ENCODE data around the gene PAAF1. TPM values are rescaled to one million over a fixed set of nuclear protein-coding genes. Genes with fewer than 3 reads are reported as not detected.

The PAAF1 gene
- total and polyA plus RNA-seq, 2 experiments from 2014 or later = 13.6 to 18.1 TPM

DNA sequence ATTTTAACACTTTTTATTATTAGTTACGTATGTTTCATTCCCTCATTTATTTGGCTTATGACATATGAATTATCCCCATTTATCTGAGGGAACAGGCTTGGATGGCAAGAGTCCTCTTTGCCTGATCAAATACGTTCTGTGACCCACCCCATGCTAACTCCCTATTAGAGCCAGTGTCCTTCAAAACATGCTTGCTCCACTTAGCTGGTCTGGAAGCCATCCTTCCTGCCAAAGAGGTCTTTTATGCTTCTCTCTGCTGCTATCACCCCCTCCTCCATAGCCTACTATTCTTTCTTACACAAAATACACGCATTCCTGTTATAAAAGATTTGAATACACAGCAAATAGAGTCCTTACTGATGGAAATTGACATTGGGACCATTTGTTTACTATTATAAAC lies 6.5 kb upstream of the PAAF1 start:
- Histone ChIP-seq H4K20me1 (replicated peaks; ENCODE audit: insufficient read depth) (peaks cover 14% of the 10 kb centered on the region), H2AFZ (no peak overlapping the region), H3K27ac (ENCODE audit: low read depth) (0 out of 2 replicates have a peak overlapping the region, but pooled peaks have one; percentile 6), H3K36me3 (ENCODE audit: insufficient read depth) (peaks cover 21% of the 10 kb centered on the region), H3F3A (replicated peaks; ENCODE audit: low read depth) (peaks cover 8% of the 10 kb centered on the region), H3K9me2 (ENCODE audit: insufficient read depth) (no peaks in the 10 kb centered on the region), H3K4me2 (peak overlapping the region; percentile 9; the same call in 1 of the 2 replicates), H3K4me1 (ENCODE audit: insufficient read depth) (peaks cover 17% of the 10 kb centered on the region), H3K79me2 (replicated peaks; ENCODE audit: insufficient read depth) (peaks cover 19% of the 10 kb centered on the region), H3K27me3 (ENCODE audit: insufficient read depth) (no peaks in the 10 kb centered on the region), H3K4me3 (no peak overlapping the region)
- H3K36me3 Mint-ChIP-seq (ENCODE audit: low read depth) = peaks cover 41% of the 10 kb centered on the region
- H3K4me1 Mint-ChIP-seq = peaks cover 12% of the 10 kb centered on the region
- DNase-seq (ENCODE audit: low spot score) (no peak), ATAC-seq (peak; percentile 34; the same call in 2 of the 3 replicates)
- peak overlapping the region; percentile 31; the same call in 1 of the 2 replicates for H3K27ac Mint-ChIP-seq
- no peaks in the 10 kb centered on the region for H3K9me3 Mint-ChIP-seq
- TF ChIP-seq JUNB (IDR thresholded peaks at IDR 0.05; ENCODE audit: unreplicated experiment) (no peak), EZH2phosphoT487 (IDR thresholded peaks at IDR 0.05; ENCODE audit: unreplicated experiment) (no peak), EZH2 (IDR thresholded peaks at IDR 0.05; ENCODE audit: low read depth, unreplicated experiment) (no peak), ZNF331 (CRISPR knock-in tag; IDR thresholded peaks at IDR 0.05; ENCODE audit: low read depth) (no peak)
- TF ChIP-seq, protein P1, sequence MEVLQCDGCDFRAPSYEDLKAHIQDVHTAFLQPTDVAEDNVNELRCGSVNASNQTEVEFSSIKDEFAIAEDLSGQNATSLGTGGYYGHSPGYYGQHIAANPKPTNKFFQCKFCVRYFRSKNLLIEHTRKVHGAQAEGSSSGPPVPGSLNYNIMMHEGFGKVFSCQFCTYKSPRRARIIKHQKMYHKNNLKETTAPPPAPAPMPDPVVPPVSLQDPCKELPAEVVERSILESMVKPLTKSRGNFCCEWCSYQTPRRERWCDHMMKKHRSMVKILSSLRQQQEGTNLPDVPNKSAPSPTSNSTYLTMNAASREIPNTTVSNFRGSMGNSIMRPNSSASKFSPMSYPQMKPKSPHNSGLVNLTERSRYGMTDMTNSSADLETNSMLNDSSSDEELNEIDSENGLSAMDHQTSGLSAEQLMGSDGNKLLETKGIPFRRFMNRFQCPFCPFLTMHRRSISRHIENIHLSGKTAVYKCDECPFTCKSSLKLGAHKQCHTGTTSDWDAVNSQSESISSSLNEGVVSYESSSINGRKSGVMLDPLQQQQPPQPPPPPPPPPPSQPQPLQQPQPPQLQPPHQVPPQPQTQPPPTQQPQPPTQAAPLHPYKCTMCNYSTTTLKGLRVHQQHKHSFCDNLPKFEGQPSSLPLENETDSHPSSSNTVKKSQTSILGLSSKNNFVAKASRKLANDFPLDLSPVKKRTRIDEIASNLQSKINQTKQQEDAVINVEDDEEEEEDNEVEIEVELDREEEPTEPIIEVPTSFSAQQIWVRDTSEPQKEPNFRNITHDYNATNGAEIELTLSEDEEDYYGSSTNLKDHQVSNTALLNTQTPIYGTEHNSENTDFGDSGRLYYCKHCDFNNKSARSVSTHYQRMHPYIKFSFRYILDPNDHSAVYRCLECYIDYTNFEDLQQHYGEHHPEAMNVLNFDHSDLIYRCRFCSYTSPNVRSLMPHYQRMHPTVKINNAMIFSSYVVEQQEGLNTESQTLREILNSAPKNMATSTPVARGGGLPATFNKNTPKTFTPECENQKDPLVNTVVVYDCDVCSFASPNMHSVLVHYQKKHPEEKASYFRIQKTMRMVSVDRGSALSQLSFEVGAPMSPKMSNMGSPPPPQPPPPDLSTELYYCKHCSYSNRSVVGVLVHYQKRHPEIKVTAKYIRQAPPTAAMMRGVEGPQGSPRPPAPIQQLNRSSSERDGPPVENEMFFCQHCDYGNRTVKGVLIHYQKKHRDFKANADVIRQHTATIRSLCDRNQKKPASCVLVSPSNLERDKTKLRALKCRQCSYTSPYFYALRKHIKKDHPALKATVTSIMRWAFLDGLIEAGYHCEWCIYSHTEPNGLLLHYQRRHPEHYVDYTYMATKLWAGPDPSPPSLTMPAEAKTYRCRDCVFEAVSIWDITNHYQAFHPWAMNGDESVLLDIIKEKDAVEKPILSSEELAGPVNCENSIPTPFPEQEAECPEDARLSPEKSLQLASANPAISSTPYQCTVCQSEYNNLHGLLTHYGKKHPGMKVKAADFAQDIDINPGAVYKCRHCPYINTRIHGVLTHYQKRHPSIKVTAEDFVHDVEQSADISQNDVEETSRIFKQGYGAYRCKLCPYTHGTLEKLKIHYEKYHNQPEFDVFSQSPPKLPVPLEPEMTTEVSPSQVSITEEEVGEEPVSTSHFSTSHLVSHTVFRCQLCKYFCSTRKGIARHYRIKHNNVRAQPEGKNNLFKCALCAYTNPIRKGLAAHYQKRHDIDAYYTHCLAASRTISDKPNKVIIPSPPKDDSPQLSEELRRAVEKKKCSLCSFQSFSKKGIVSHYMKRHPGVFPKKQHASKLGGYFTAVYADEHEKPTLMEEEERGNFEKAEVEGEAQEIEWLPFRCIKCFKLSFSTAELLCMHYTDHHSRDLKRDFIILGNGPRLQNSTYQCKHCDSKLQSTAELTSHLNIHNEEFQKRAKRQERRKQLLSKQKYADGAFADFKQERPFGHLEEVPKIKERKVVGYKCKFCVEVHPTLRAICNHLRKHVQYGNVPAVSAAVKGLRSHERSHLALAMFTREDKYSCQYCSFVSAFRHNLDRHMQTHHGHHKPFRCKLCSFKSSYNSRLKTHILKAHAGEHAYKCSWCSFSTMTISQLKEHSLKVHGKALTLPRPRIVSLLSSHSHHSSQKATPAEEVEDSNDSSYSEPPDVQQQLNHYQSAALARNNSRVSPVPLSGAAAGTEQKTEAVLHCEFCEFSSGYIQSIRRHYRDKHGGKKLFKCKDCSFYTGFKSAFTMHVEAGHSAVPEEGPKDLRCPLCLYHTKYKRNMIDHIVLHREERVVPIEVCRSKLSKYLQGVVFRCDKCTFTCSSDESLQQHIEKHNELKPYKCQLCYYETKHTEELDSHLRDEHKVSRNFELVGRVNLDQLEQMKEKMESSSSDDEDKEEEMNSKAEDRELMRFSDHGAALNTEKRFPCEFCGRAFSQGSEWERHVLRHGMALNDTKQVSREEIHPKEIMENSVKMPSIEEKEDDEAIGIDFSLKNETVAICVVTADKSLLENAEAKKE (CRISPR knock-in tag; IDR thresholded peaks at IDR 0.05) = no peak
- peaks cover 2% of the 10 kb centered on the region for H3K27me3 Mint-ChIP-seq (ENCODE audit: insufficient read depth, low read depth, poor library complexity)
- H3K4me3 Mint-ChIP-seq = no peak overlapping the region

DNA sequence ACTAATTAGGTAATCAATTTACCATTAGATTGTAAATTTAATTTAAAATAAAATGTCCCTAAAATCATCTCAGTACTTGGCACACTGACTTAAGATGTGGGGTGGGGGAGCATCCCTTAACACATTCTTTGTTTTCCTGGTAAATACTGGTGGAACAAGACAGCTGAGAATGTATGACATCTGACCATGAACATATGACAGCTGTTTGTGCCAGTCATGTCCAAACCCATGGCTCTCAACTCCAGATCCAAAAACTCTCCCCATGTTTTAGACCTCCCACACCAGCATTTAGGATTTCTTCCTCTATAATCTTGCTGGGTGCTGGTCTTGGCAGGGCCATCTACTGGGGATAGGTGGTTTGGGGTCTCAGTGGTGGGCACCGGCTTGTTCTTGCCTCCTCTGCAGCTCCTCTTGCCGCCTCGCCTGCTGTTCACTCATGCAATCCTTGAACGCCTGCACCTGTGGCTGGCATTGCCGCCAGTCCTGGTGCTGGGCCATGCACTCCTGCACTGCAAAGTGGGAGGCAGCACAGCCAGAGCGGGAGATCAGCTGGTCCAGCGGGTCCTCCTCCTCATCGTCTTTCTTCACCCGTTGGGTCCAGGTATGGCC lies 3.9 kb upstream of the PAAF1 start:
- ATAC-seq (no peak), DNase-seq (ENCODE audit: low spot score) (no peak)
- Mint-ChIP-seq H3K4me3 (no peak overlapping the region), H3K36me3 (ENCODE audit: low read depth) (peaks cover 50% of the 10 kb centered on the region), H3K27ac (no peak overlapping the region), H3K27me3 (ENCODE audit: insufficient read depth, low read depth, poor library complexity) (peaks cover 12% of the 10 kb centered on the region), H3K4me1 (peaks cover 18% of the 10 kb centered on the region), H3K9me3 (no peaks in the 10 kb centered on the region)
- no peak overlapping the region for H3K4me3 ChIP-seq
- no peak overlapping the region for H3K4me2 ChIP-seq
- peaks cover 30% of the 10 kb centered on the region for H3K4me1 ChIP-seq (ENCODE audit: insufficient read depth)
- H3K79me2 ChIP-seq (replicated peaks; ENCODE audit: insufficient read depth) = peaks cover 36% of the 10 kb centered on the region
- peaks cover 14% of the 10 kb centered on the region for H4K20me1 ChIP-seq (replicated peaks; ENCODE audit: insufficient read depth)
- no peak overlapping the region for H2AFZ ChIP-seq
- H3K9me2 ChIP-seq (ENCODE audit: insufficient read depth) = no peaks in the 10 kb centered on the region
- peaks cover 21% of the 10 kb centered on the region for H3F3A ChIP-seq (replicated peaks; ENCODE audit: low read depth)
- H3K36me3 ChIP-seq (ENCODE audit: insufficient read depth) = peaks cover 21% of the 10 kb centered on the region
- H3K27me3 ChIP-seq (ENCODE audit: insufficient read depth) = no peaks in the 10 kb centered on the region
- no peak overlapping the region for H3K27ac ChIP-seq (ENCODE audit: low read depth)
- TF ChIP-seq EZH2 (IDR thresholded peaks at IDR 0.05; ENCODE audit: low read depth, unreplicated experiment) (no peak), ZNF114 (CRISPR knock-in tag; IDR thresholded peaks at IDR 0.05) (no peak), JUNB (IDR thresholded peaks at IDR 0.05; ENCODE audit: unreplicated experiment) (no peak)
- TF ChIP-seq, protein P2, sequence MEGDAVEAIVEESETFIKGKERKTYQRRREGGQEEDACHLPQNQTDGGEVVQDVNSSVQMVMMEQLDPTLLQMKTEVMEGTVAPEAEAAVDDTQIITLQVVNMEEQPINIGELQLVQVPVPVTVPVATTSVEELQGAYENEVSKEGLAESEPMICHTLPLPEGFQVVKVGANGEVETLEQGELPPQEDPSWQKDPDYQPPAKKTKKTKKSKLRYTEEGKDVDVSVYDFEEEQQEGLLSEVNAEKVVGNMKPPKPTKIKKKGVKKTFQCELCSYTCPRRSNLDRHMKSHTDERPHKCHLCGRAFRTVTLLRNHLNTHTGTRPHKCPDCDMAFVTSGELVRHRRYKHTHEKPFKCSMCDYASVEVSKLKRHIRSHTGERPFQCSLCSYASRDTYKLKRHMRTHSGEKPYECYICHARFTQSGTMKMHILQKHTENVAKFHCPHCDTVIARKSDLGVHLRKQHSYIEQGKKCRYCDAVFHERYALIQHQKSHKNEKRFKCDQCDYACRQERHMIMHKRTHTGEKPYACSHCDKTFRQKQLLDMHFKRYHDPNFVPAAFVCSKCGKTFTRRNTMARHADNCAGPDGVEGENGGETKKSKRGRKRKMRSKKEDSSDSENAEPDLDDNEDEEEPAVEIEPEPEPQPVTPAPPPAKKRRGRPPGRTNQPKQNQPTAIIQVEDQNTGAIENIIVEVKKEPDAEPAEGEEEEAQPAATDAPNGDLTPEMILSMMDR (conservative IDR thresholded peaks at IDR 0.05; ENCODE audit: low read depth in 2 of 2) = no peak
- TF ChIP-seq, protein P3, sequence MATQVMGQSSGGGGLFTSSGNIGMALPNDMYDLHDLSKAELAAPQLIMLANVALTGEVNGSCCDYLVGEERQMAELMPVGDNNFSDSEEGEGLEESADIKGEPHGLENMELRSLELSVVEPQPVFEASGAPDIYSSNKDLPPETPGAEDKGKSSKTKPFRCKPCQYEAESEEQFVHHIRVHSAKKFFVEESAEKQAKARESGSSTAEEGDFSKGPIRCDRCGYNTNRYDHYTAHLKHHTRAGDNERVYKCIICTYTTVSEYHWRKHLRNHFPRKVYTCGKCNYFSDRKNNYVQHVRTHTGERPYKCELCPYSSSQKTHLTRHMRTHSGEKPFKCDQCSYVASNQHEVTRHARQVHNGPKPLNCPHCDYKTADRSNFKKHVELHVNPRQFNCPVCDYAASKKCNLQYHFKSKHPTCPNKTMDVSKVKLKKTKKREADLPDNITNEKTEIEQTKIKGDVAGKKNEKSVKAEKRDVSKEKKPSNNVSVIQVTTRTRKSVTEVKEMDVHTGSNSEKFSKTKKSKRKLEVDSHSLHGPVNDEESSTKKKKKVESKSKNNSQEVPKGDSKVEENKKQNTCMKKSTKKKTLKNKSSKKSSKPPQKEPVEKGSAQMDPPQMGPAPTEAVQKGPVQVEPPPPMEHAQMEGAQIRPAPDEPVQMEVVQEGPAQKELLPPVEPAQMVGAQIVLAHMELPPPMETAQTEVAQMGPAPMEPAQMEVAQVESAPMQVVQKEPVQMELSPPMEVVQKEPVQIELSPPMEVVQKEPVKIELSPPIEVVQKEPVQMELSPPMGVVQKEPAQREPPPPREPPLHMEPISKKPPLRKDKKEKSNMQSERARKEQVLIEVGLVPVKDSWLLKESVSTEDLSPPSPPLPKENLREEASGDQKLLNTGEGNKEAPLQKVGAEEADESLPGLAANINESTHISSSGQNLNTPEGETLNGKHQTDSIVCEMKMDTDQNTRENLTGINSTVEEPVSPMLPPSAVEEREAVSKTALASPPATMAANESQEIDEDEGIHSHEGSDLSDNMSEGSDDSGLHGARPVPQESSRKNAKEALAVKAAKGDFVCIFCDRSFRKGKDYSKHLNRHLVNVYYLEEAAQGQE (IDR thresholded peaks at IDR 0.05; ENCODE audit: unreplicated experiment) = no peak
